Fibroblast of villous mesenchyme (primary cell): ENCODE measurements around the gene SOST. TPM values are rescaled to one million over a fixed set of nuclear protein-coding genes. Genes with fewer than 3 reads are reported as not detected.

Experiments
- DNase-seq: peaks from one replicate; pipeline ENCODE4 v3.0.0-alpha.2; 2010; ENCODE audit warnings: low read depth
- H3K4me3 ChIP-seq: 2 replicates; pipeline ENCODE4 v1.5.1; 2011; ENCODE audit warnings: low read depth, mild to moderate bottlenecking, low read length
- total RNA-seq: library from RNA; depleted of rRNA; stranded (reverse); fragments of >200 nt; gene quantifications from 2 replicates; pipeline ENCODE4 v1.2.3, GENCODE V29; 2012
- TF ChIP-seq, protein P1 (sequence below): IDR thresholded peaks from 2 replicates; pipeline ENCODE4 v1.5.1; 2012; ENCODE audit warnings: low read depth, mild to moderate bottlenecking, low read length; ENCODE audit not compliant: insufficient read depth

The SOST gene
- total RNA-seq, 1 donor, result not detected

DNA sequence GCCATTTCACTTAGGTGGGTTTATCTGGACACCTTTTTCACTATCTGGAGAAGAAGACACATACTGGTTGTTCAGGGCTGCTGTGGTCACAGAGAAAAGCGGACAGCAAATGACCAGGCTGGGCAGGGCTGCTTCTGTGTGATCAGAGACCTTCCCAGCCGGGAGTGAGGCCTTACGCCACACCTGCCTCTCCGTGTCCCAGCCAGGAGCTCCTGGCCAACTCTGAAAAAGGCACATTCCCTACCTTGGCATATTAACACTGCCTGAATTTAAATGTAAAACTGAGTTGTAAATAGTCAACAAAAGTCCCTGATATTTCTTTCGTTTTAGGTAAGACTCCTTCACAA lies 9.1 kb upstream of the SOST start:
- DNase-seq, result no peak
- TF ChIP-seq, protein P1, sequence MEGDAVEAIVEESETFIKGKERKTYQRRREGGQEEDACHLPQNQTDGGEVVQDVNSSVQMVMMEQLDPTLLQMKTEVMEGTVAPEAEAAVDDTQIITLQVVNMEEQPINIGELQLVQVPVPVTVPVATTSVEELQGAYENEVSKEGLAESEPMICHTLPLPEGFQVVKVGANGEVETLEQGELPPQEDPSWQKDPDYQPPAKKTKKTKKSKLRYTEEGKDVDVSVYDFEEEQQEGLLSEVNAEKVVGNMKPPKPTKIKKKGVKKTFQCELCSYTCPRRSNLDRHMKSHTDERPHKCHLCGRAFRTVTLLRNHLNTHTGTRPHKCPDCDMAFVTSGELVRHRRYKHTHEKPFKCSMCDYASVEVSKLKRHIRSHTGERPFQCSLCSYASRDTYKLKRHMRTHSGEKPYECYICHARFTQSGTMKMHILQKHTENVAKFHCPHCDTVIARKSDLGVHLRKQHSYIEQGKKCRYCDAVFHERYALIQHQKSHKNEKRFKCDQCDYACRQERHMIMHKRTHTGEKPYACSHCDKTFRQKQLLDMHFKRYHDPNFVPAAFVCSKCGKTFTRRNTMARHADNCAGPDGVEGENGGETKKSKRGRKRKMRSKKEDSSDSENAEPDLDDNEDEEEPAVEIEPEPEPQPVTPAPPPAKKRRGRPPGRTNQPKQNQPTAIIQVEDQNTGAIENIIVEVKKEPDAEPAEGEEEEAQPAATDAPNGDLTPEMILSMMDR, result no peak

DNA sequence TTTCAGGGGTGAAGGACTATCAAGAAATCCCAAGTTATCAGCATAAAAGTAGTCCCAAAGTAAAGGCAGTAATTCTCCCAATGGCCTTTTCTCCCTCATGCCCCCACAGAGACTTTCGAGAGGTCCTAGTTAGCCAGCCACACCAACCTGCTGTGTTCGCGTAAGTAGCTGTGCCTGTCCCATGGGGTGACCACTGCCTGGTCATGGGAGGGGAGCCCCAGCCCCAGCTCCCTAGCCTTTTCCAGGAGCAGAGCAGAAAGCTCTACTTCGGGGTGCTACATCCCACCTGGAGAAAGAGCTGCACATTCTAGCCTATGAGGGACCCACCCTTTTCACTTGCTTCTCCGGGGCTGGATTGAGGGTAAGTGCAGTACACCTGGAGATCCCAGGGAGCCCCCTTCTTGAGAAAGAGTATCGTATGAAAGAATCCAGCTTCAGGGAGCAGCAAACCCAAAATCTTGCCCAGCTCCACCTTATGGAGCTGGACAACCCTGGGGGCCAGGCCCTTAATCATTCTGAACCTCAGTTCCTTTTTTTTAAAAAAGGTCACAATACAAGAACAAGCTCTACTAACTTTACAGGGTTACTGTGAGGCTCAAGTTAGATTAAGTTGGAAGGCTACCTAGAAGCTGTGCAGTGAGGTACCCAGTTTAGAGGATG lies 8.6 kb upstream of the SOST start:
- DNase-seq, result no peak
- H3K4me3 ChIP-seq, result no peak overlapping the region
- TF ChIP-seq, protein P1, result no peak

More for the DNA sequence above, 9.1 kb upstream of the SOST start:
- H3K4me3 ChIP-seq, result no peak overlapping the region

DNA sequence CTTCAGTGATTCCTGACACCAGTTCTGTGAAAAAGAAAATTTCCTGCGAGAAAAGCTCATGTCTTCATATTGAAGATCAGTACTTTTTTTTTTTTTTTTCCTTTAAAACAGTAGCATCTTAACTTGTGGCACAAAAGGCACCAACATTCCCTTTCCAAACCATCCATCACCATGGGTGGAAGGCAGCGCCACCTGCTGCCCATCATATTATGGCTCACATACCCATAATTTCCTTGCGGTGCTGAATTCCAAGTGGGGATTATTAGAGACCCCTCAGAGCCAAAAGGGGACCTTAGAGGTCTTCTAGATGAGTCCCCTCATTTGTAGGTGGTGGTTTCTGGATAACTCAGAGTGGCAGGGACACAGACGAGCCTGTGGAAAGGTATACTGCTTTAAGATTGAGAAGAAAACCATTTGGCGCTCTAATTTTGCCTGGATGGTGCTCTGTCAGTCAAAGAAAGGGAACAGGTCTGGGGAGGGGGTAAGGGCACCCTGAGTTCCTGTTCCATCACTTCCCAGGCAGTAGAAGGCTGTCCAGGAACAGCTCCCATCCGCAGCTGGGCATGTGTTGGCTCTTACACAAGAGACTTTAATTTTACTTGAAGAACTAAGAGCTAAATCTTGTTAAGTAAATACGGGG lies 7.9 kb upstream of the SOST start:
- DNase-seq, result peak; percentile 53
- H3K4me3 ChIP-seq, result no peak overlapping the region
- TF ChIP-seq, protein P1, result peak; percentile 80

DNA sequence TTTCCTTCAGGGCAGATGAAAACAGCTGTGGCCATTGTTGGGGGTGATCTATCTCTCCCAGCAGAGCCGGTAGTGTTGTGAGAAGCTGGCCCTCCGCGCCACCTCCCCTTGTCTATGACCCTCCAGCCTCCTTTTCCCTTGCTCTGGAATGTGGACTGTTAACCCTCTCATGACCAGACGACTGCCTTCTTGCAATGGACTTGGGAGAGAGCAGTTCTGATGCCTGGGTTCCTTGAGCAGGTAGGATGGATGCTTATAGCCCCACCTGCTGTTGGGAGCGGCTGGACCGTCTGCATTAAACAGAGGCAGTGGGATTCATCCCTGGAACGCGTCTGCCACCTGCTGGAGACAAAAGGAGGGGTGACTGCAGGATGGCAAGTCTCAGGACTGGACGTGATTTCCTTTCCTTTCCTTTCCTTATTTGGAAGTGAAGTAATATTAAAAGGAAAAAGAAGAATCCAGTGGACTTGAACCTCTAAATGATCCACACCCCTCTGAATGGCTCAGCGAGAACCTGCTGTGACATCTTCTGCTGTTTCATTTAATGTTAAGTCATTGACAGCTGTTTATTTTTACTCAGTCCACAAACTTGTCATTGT lies 1.8 kb upstream of the SOST start:
- TF ChIP-seq, protein P1, result peak; percentile 100
- H3K4me3 ChIP-seq, result no peak overlapping the region
- DNase-seq, result peak; percentile 93

DNA sequence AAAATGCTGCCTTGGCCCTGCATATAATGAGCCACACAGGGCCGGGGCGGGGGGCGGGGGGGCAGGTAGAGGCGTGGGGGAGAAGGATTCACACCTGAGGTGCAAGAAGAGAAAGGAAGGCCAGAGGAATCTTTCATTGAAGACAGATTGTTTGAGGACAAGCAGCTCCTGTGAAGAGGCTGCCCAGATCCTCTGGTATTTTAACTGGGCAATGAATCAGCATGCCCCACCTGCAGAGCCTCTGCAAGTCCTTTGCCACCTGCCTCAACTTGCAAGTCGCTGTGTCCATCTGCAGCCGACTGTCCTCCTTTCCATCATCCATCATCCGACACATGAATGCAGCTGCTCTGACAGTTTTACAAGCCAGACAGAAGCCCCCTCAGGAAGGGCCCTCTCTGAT lies 1.2 kb upstream of the SOST start:
- TF ChIP-seq, protein P1, result no peak
- no peak overlapping the region for H3K4me3 ChIP-seq
- no peak for DNase-seq

DNA sequence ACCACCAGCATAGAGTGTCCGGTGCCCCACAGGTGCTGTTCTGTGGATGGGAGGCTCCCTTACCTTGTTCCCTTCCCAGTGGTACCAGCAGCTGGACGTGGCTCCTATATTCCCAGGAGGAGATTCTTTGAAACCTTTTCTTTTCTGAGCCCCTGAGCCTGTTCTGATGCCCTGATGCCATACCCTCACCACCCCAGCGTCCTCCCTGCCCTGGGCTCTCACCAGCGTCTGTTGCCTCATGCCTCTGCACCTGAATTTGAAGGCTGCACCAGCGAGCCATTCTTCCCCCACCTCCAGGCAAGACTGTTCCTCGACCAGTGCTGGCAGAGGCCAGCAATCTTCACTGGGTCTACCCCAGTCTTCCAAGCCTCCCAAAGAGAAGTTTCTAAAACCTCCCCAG lies 505 bp downstream of the SOST start:
- no peak for DNase-seq
- no peak overlapping the region for H3K4me3 ChIP-seq
- TF ChIP-seq, protein P1, result no peak
